ENCODE data around the gene MOCS2. TPM values are rescaled to one million over a fixed set of nuclear protein-coding genes. Genes with fewer than 3 reads are reported as not detected.
A peak's percentile ranks its signal among the peaks of the same experiment; 100 is the strongest.

MOCS2 gene
- 10 to 100 TPM; 30.4 to 51.3 TPM for total RNA-seq

GRCh38 chr5:53109443-53110127, at the start of gene MOCS2:
Gene MOCS2 (minus strand): TSS chr5:53109757. CDS start chr5:53107174, 2,583 bp downstream.
- intact Hi-C loops (cut with DNase I), result no loop called here
- TF ChIP-seq CTCF (IDR thresholded peaks at IDR 0.05) (peak in 1 of 4 experiments; percentile 24), POLR2A (IDR thresholded peaks at IDR 0.05) (peak; percentile 84), POLR2AphosphoS5 (IDR thresholded peaks at IDR 0.05) (peak; percentile 93)
- peak within 1 kb of the TSS; percentile 81 to 86 for H3K27ac ChIP-seq
- H3K36me3 ChIP-seq, result no peaks in the 10 kb centered on the region
- WGBS, result 1% methylated on average over 35 of the region's 54 CpGs
- H3K4me1 ChIP-seq (replicated peaks), result no peaks in the 10 kb centered on the region
- peak; percentile 86 for DNase-seq (ENCODE audit: low spot score)
- peak within 1 kb of the TSS; percentile 56 to 85 for H3K4me3 ChIP-seq
- H3K9me3 ChIP-seq, result no peaks in the 10 kb centered on the region
- no peaks in the 10 kb centered on the region for H3K27me3 ChIP-seq (replicated peaks; ENCODE audit: insufficient read depth)

- H3K9me3 ChIP-seq, result no peaks in the 10 kb centered on the region
- 89% methylated on average over 3 of the region's 3 CpGs for WGBS
Observed at GRCh38 chr5:53151713-53152458, 42.3 kb upstream of the MOCS2 start.

GRCh38 chr5:53133020-53133419, 23.5 kb upstream of the MOCS2 start:
- H3K4me1 ChIP-seq (replicated peaks), result no peaks in the 10 kb centered on the region
- no peaks in the 10 kb centered on the region for H3K27me3 ChIP-seq (replicated peaks; ENCODE audit: insufficient read depth)
- TF ChIP-seq CTCF (IDR thresholded peaks at IDR 0.05), result no peak
- TF ChIP-seq POLR2AphosphoS5 (IDR thresholded peaks at IDR 0.05), result no peak
- TF ChIP-seq POLR2A (IDR thresholded peaks at IDR 0.05), result no peak
- no peak overlapping the region for H3K27ac ChIP-seq
- no peaks in the 10 kb centered on the region for H3K36me3 ChIP-seq
- no peaks in the 10 kb centered on the region for H3K9me3 ChIP-seq
- no peak for DNase-seq (ENCODE audit: low spot score)
- intact Hi-C loops (cut with DNase I), result no loop called here
- no peak overlapping the region for H3K4me3 ChIP-seq
- WGBS, result 93% methylated on average over 1 of the region's 1 CpG

More at GRCh38 chr5:53151713-53152458, 42.3 kb upstream of the MOCS2 start:
- peak; percentile 9 for DNase-seq (ENCODE audit: low spot score)
- TF ChIP-seq CTCF (IDR thresholded peaks at IDR 0.05) (no peak), POLR2AphosphoS5 (IDR thresholded peaks at IDR 0.05) (no peak), POLR2A (IDR thresholded peaks at IDR 0.05) (no peak)
- intact Hi-C loops (cut with DNase I), result no loop called here
- Histone ChIP-seq H3K4me1 (replicated peaks) (no peaks in the 10 kb centered on the region), H3K4me3 (no peak overlapping the region), H3K27me3 (replicated peaks; ENCODE audit: insufficient read depth) (no peaks in the 10 kb centered on the region), H3K36me3 (no peaks in the 10 kb centered on the region), H3K27ac (no peak overlapping the region)

GRCh38 chr5:53130266-53130665, 20.7 kb upstream of the MOCS2 start:
- H3K4me3 ChIP-seq, result no peak overlapping the region
- H3K27ac ChIP-seq, result no peak overlapping the region
- 38% methylated on average over 2 of the region's 2 CpGs for WGBS
- no peaks in the 10 kb centered on the region for H3K27me3 ChIP-seq (replicated peaks; ENCODE audit: insufficient read depth)
- H3K4me1 ChIP-seq (replicated peaks), result no peaks in the 10 kb centered on the region
- intact Hi-C loops (cut with DNase I), result no loop called here
- no peak for TF ChIP-seq POLR2AphosphoS5 (IDR thresholded peaks at IDR 0.05)
- H3K9me3 ChIP-seq, result no peaks in the 10 kb centered on the region
- no peak for DNase-seq (ENCODE audit: low spot score)
- no peaks in the 10 kb centered on the region for H3K36me3 ChIP-seq

- intact Hi-C loops (cut with DNase I), result loop anchor here (10.0 kb wide), 1 partner anchor 1106 kb away; no protein-coding TSS in a partner anchor
- H3K27me3 ChIP-seq (replicated peaks; ENCODE audit: insufficient read depth), result no peaks in the 10 kb centered on the region
- H3K4me3 ChIP-seq, result no peak overlapping the region
- H3K9me3 ChIP-seq, result no peaks in the 10 kb centered on the region
- H3K27ac ChIP-seq, result no peak overlapping the region
- TF ChIP-seq CTCF (IDR thresholded peaks at IDR 0.05) (no peak), POLR2A (IDR thresholded peaks at IDR 0.05) (no peak), POLR2AphosphoS5 (IDR thresholded peaks at IDR 0.05) (no peak)
- no peaks in the 10 kb centered on the region for H3K4me1 ChIP-seq (replicated peaks)
- H3K36me3 ChIP-seq, result no peaks in the 10 kb centered on the region
- 79% methylated on average over 1 of the region's 1 CpG for WGBS
- DNase-seq (ENCODE audit: low spot score), result no peak
Observed at GRCh38 chr5:53128481-53128880, 18.9 kb upstream of the MOCS2 start.
